Caco-2 (cell line): ENCODE measurements around the gene SIL1. TPM values are rescaled to one million over a fixed set of nuclear protein-coding genes. Genes with fewer than 3 reads are reported as not detected.

Source experiments
- BruUV-seq: library from RNA; stranded (reverse); fragments of 400-500 nt; replicated peaks from 2 replicates; lab custom pipeline; 2021; lab: Mats Ljungman, UMichigan
- CTCF ChIA-PET: fragments of 300-600 bp; sonication (Branson Sonifier 250); formaldehyde crosslinking; loops from one replicate; lab custom pipeline; 2022; ENCODE audit warnings: antibody characterized with exemption; lab: Charles Lee
- POLR2A ChIA-PET: fragments of 300-600 bp; sonication (Branson Sonifier 250); formaldehyde crosslinking; loops from one replicate; lab custom pipeline; 2022; ENCODE audit warnings: antibody characterized with exemption; lab: Charles Lee
- DNase-seq, 2 experiments: peaks; one replicate each; pipeline versions ENCODE4 v3.0.0 to v3.0.0-alpha.2; 2020 to 2022
- H3K27me3 ChIP-seq: replicated peaks from 2 replicates; pipeline ENCODE4 v1.6.0; 2011; ENCODE audit warnings: low read length; ENCODE audit not compliant: control insufficient read depth, insufficient read depth
- H3K36me3 ChIP-seq: 2 replicates; pipeline ENCODE4 v1.5.1; 2011; ENCODE audit warnings: low read length; ENCODE audit not compliant: control insufficient read depth, insufficient read depth
- H3K4me1 ChIP-seq: fragments of 250-450 bp; sonication (Bioruptor Pico); 2 replicates; pipeline ENCODE4 v1.5.1; 2020; ENCODE audit warnings: mild to moderate bottlenecking
- H3K4me3 ChIP-seq: 2 replicates; pipeline ENCODE4 v1.5.1; 2011; ENCODE audit warnings: low read depth, mild to moderate bottlenecking, control low read depth, low read length
- H3K9me3 ChIP-seq: fragments of 250-450 bp; sonication (Bioruptor Pico); 2 replicates; pipeline ENCODE4 v1.5.1; 2020; ENCODE audit warnings: mild to moderate bottlenecking, moderate library complexity
- H3K27ac Mint-ChIP-seq: one replicate; pipeline ENCODE4 v1.8.0; 2022; ENCODE audit warnings: mixed read lengths; ENCODE audit not compliant: unreplicated experiment
- H3K27me3 Mint-ChIP-seq: one replicate; pipeline ENCODE4 v1.8.0; 2022; ENCODE audit warnings: mixed read lengths; ENCODE audit not compliant: insufficient read depth, unreplicated experiment
- H3K36me3 Mint-ChIP-seq: one replicate; pipeline ENCODE4 v1.8.0; 2022; ENCODE audit warnings: mild to moderate bottlenecking, mixed read lengths; ENCODE audit not compliant: insufficient read depth, unreplicated experiment
- H3K4me1 Mint-ChIP-seq: one replicate; pipeline ENCODE4 v1.8.0; 2022; ENCODE audit warnings: low read depth, mixed read lengths; ENCODE audit not compliant: unreplicated experiment
- H3K4me3 Mint-ChIP-seq: one replicate; pipeline ENCODE4 v1.8.0; 2022; ENCODE audit warnings: mild to moderate bottlenecking, moderate library complexity, mixed read lengths; ENCODE audit not compliant: unreplicated experiment
- H3K9me3 Mint-ChIP-seq: one replicate; pipeline ENCODE4 v1.8.0; 2022; ENCODE audit warnings: mixed read lengths; ENCODE audit not compliant: unreplicated experiment
- CTCF ChIP-seq, 2 experiments: fragments of 200-600 bp in 1 of 2; IDR thresholded peaks; 1 replicate in 1 of 2; 2 replicates in 1 of 2; pipeline versions ENCODE4 v1.5.1 to v1.8.0; 2011 to 2022; ENCODE audit warnings: antibody characterized with exemption in 1 of 2, control low read depth in 1 of 2, inconsistent platforms in 1 of 2, low read depth in 1 of 2, low read length in 1 of 2, mild to moderate bottlenecking in 1 of 2, moderate library complexity in 1 of 2; ENCODE audit not compliant: insufficient read depth in 1 of 2, severe bottlenecking in 1 of 2, unreplicated experiment in 1 of 2
- intact Hi-C: fragments of 100-400 bp; cut with micrococcal nuclease; formaldehyde crosslinking; loops from one replicate; pipeline ENCODE4 v1.10.0; 2022; ENCODE audit not compliant: unreplicated experiment
- total RNA-seq: library from RNA; stranded (reverse); gene quantifications from 2 replicates; pipeline ENCODE4 v1.2.3, GENCODE V29; 2022

Gene SIL1
- total RNA-seq, 1 experiment from 2014 or later, result 29.7 TPM

- no peak overlapping the region for H3K27ac Mint-ChIP-seq
- H3K4me1 Mint-ChIP-seq, result peaks cover 14% of the 10 kb centered on the region
- no peaks in the 10 kb centered on the region for H3K9me3 ChIP-seq
- no peaks in the 10 kb centered on the region for H3K27me3 ChIP-seq
- no TSS peak for BruUV-seq
- no peaks in the 10 kb centered on the region for H3K36me3 Mint-ChIP-seq
- ChIA-PET POLR2A (interaction anchor here (0.6 to 0.8 kb wide), 2 partner anchors 48 to 124 kb away, joined by 3 to 6 read pairs; partner anchors contain the start of gene SIL1), CTCF (no interaction called here)
- H3K4me3 Mint-ChIP-seq, result no peak overlapping the region
- intact Hi-C loops, result no loop called here
- no peak for TF ChIP-seq CTCF (IDR thresholded peaks at IDR 0.05; ENCODE audit: insufficient read depth in 1 of 2, low read depth in 1 of 2, low read length in 1 of 2, severe bottlenecking in 1 of 2, unreplicated experiment in 1 of 2)
- DNase-seq, result no peak
- no peaks in the 10 kb centered on the region for H3K27me3 Mint-ChIP-seq
- no peaks in the 10 kb centered on the region for H3K9me3 Mint-ChIP-seq
- H3K36me3 ChIP-seq, result no peaks in the 10 kb centered on the region
- peaks cover 7% of the 10 kb centered on the region; the same call in 1 of the 2 replicates for H3K4me1 ChIP-seq
- no peak overlapping the region for H3K4me3 ChIP-seq
Observed at GRCh38 chr5:139149477-139150199, 48.5 kb downstream of the SIL1 start.

- no TSS peak for BruUV-seq
- Histone ChIP-seq H3K36me3 (no peaks in the 10 kb centered on the region), H3K9me3 (no peaks in the 10 kb centered on the region), H3K4me3 (no peak overlapping the region), H3K27me3 (no peaks in the 10 kb centered on the region), H3K4me1 (peaks cover 7% of the 10 kb centered on the region; the same call in 1 of the 2 replicates)
- no peak for DNase-seq
- ChIA-PET CTCF (no interaction called here), POLR2A (interaction anchor here (0.6 kb wide), 1 partner anchor 125 kb away, joined by 6 read pairs; no protein-coding TSS in a partner anchor)
- TF ChIP-seq CTCF (IDR thresholded peaks at IDR 0.05; ENCODE audit: insufficient read depth in 1 of 2, low read depth in 1 of 2, low read length in 1 of 2, severe bottlenecking in 1 of 2, unreplicated experiment in 1 of 2), result no peak
- H3K36me3 Mint-ChIP-seq, result no peaks in the 10 kb centered on the region
- H3K4me3 Mint-ChIP-seq, result no peak overlapping the region
- no peak overlapping the region for H3K27ac Mint-ChIP-seq
- no peaks in the 10 kb centered on the region for H3K9me3 Mint-ChIP-seq
- H3K27me3 Mint-ChIP-seq, result no peaks in the 10 kb centered on the region
- peaks cover 14% of the 10 kb centered on the region for H3K4me1 Mint-ChIP-seq
- intact Hi-C loops, result no loop called here
Observed at GRCh38 chr5:139148986-139149385, 49.2 kb downstream of the SIL1 start.

GRCh38 chr5:139148306-139148705 is 49.9 kb downstream of the SIL1 start:
- no peak for TF ChIP-seq CTCF (IDR thresholded peaks at IDR 0.05; ENCODE audit: insufficient read depth in 1 of 2, low read depth in 1 of 2, low read length in 1 of 2, severe bottlenecking in 1 of 2, unreplicated experiment in 1 of 2)
- Mint-ChIP-seq H3K36me3 (no peaks in the 10 kb centered on the region), H3K27me3 (no peaks in the 10 kb centered on the region), H3K9me3 (no peaks in the 10 kb centered on the region), H3K4me1 (peaks cover 14% of the 10 kb centered on the region), H3K27ac (no peak overlapping the region), H3K4me3 (no peak overlapping the region)
- intact Hi-C loops, result no loop called here
- DNase-seq, result no peak
- ChIA-PET POLR2A (no interaction called here), CTCF (no interaction called here)
- Histone ChIP-seq H3K27me3 (no peaks in the 10 kb centered on the region), H3K36me3 (no peaks in the 10 kb centered on the region), H3K4me3 (no peak overlapping the region), H3K9me3 (no peaks in the 10 kb centered on the region), H3K4me1 (peaks cover 7% of the 10 kb centered on the region; the same call in 1 of the 2 replicates)
- no TSS peak for BruUV-seq
